ENCODE data around the gene CYCS.

DNA sequence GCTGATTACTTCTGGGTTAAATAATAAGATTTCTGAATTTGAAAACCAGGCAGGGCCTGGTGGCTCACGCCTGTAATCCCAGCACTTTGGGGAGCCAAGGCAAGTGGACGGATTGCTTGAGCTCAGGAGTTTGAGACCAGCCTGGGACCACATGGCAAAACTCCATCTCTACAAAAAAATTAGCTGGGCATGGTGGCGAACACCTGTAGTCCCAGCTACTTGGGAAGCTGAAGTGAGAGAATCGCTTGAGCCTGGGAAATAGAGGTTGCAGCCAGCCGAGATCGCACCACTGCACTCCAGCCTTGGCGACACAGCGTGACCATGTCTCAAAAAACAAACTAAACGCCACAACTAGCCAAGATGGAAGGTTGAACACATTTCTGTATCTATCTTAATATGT is 3.5 kb downstream of the CYCS start:
- TF ChIP-seq, protein P1, sequence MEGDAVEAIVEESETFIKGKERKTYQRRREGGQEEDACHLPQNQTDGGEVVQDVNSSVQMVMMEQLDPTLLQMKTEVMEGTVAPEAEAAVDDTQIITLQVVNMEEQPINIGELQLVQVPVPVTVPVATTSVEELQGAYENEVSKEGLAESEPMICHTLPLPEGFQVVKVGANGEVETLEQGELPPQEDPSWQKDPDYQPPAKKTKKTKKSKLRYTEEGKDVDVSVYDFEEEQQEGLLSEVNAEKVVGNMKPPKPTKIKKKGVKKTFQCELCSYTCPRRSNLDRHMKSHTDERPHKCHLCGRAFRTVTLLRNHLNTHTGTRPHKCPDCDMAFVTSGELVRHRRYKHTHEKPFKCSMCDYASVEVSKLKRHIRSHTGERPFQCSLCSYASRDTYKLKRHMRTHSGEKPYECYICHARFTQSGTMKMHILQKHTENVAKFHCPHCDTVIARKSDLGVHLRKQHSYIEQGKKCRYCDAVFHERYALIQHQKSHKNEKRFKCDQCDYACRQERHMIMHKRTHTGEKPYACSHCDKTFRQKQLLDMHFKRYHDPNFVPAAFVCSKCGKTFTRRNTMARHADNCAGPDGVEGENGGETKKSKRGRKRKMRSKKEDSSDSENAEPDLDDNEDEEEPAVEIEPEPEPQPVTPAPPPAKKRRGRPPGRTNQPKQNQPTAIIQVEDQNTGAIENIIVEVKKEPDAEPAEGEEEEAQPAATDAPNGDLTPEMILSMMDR (conservative IDR thresholded peaks at IDR 0.05; ENCODE audit: low read length), result no peak
- TF ChIP-seq EZH2phosphoT487 (IDR thresholded peaks at IDR 0.05; ENCODE audit: borderline replicate concordance, low read depth, low read length), result no peak
